Measurements from ENCODE around the gene GABRB2. TPM values are rescaled to one million over a fixed set of nuclear protein-coding genes. Genes with fewer than 3 reads are reported as not detected.
A peak's percentile ranks its signal among the peaks of the same experiment; 100 is the strongest.

GABRB2 gene
- total RNA-seq, 1 donor = under 0.01 TPM

DNA sequence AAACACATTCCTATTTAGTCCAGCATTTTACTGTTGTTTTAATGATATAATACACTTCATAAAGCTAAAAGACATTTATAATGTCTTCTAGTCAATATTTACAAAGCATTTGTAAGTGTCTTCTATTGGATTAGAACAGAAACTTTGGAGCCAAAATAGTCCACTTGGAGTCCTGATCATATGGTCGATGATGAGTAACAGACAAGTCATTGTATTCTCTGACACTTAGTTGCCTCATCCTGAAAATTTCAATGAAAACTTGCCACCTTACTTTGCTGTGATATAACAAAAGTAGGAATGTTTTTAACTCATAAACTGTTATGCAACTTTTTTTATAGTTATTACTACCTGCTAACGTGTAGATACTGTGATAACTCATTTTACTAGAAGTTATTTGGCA, 132.5 kb downstream of the GABRB2 start:
- no peak for DNase-seq (ENCODE audit: low read depth)
- no peak overlapping the region for H3K4me3 ChIP-seq (ENCODE audit: low read depth, low read length)
- TF ChIP-seq, protein P1, sequence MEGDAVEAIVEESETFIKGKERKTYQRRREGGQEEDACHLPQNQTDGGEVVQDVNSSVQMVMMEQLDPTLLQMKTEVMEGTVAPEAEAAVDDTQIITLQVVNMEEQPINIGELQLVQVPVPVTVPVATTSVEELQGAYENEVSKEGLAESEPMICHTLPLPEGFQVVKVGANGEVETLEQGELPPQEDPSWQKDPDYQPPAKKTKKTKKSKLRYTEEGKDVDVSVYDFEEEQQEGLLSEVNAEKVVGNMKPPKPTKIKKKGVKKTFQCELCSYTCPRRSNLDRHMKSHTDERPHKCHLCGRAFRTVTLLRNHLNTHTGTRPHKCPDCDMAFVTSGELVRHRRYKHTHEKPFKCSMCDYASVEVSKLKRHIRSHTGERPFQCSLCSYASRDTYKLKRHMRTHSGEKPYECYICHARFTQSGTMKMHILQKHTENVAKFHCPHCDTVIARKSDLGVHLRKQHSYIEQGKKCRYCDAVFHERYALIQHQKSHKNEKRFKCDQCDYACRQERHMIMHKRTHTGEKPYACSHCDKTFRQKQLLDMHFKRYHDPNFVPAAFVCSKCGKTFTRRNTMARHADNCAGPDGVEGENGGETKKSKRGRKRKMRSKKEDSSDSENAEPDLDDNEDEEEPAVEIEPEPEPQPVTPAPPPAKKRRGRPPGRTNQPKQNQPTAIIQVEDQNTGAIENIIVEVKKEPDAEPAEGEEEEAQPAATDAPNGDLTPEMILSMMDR (IDR thresholded peaks at IDR 0.05; ENCODE audit: insufficient read depth, low read depth, low read length) = no peak

DNA sequence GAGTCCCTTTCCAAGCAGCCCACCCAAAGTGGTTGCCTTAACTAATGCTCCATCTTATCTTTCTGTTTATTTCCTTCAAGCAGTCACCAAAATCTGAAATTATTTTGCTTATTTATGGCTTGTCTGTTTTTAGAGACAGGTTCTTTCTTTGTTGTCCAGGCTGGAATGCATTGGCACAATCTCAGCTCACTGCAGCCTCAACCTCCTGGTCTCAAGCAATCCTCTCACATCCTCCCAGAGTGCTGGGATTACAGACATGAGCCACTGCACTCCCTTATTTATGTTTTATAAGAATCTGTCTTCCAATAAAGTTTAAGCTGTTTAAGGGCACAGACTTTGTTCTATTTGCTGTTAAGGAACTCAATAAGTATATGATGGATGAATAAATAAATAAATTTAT, 133.7 kb downstream of the GABRB2 start:
- no peak for DNase-seq (ENCODE audit: low read depth)
- no peak overlapping the region for H3K4me3 ChIP-seq (ENCODE audit: low read depth, low read length)
- TF ChIP-seq, protein P1 (IDR thresholded peaks at IDR 0.05; ENCODE audit: insufficient read depth, low read depth, low read length) = no peak

DNA sequence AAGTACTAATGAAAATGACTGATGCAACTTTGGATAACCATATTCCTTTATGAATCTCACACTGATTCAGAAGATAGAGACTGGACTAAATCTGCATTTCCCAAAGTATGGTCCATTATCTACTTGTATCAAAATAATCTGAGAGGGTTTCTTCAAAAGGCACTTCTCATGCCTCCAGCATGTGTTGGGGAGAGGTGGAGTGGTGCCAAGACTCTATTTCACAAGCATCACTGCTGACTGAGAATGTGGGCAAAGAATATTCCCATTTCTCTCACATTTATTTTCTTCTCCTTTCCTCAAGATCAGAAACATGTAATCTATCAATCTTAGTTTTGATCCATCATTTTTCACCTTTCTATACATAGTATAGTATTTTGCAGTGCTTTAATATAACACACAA, 135.4 kb downstream of the GABRB2 start:
- no peak for DNase-seq (ENCODE audit: low read depth)
- TF ChIP-seq, protein P1 (IDR thresholded peaks at IDR 0.05; ENCODE audit: insufficient read depth, low read depth, low read length) = no peak
- no peak overlapping the region for H3K4me3 ChIP-seq (ENCODE audit: low read depth, low read length)

DNA sequence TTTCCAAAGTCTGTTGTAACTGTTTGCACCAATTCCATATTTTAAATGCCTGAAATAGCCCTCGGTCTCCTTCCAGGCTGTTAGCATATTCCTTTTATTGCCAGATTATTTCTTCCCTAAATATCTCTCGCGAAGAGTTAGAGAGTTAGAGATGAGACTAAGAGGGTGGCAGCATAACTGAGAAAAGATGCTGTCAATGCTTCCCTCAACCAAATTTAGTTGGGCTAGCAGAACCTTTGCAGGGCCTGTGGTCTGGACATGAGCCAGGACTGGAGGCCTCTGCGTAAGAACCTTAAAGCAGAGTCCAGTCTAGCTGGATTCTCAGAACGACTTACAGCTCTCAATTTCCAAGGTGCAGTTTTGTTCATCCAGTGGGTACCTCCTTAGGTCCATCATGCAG, 135.9 kb downstream of the GABRB2 start:
- peak; percentile 1 for DNase-seq (ENCODE audit: low read depth)
- H3K4me3 ChIP-seq (ENCODE audit: low read depth, low read length) = no peak overlapping the region
- TF ChIP-seq, protein P1 (IDR thresholded peaks at IDR 0.05; ENCODE audit: insufficient read depth, low read depth, low read length) = no peak

DNA sequence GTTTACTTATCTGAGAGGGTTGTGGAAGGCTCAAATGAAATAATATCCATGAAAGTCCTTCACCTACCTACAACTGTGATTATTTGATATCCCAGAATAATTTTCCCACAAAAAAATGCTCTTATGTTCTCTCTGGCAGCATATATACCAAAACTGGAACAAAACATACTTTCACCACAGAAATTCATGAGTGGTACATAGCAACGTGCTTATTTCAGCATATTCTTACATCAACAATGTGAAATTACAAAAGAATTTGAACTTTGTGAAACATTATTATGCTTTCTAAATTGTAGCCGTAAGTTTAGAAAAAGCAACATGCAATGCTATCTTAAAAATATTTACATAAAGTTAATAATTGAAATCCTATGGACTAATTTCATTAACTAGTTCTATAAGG, 137.1 kb downstream of the GABRB2 start:
- H3K4me3 ChIP-seq (ENCODE audit: low read depth, low read length) = no peak overlapping the region
- no peak for DNase-seq (ENCODE audit: low read depth)
- TF ChIP-seq, protein P1 (IDR thresholded peaks at IDR 0.05; ENCODE audit: insufficient read depth, low read depth, low read length) = no peak

DNA sequence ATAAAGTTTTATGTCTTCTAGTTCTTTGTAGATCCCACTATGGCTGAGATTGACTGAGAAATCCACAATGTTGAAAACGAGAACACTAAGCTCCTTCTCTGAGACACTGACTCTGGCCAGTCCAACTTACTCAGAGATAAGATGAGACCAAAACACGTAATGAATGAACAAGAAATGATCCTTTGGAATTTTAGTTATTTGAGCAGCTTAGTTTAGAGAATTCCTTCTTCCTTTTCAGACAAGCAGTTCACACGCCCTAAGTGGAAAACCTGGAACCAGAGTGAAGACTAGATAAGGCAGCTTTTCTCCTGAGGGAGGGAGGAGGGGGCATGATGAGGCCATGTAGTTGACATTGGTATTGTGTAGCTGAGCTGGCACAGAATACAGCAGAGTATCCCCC, 139.6 kb downstream of the GABRB2 start:
- DNase-seq (ENCODE audit: low read depth) = peak; percentile 37
- TF ChIP-seq, protein P1 (IDR thresholded peaks at IDR 0.05; ENCODE audit: insufficient read depth, low read depth, low read length) = no peak
- no peak overlapping the region for H3K4me3 ChIP-seq (ENCODE audit: low read depth, low read length)

DNA sequence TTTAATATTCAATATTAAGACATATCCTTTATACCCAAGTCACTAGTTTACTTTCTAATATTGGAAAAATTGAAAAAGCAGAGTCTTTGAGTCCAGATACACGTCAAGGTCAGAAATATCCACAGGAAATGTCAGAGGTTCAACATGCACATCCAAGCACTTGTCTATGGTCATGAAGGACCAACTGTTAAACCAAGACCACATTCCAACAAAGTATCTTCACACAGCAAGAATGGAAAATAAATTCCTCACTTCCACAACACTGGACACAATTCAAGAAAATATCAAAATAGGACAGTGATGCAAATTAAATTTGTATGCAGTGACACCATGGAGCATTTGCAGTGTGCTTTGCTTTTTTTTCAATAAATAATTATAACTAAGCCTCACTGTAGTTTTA, 142.5 kb downstream of the GABRB2 start:
- DNase-seq (ENCODE audit: low read depth) = no peak
- TF ChIP-seq, protein P1 (IDR thresholded peaks at IDR 0.05; ENCODE audit: insufficient read depth, low read depth, low read length) = no peak
- H3K4me3 ChIP-seq (ENCODE audit: low read depth, low read length) = no peak overlapping the region
